HG03520 (cell line): ENCODE data around the gene NACC1.

Experiments
- ATAC-seq: cut with Tn5 transposase; IDR thresholded peaks from one replicate; pipeline ENCODE4 v1.9.1; 2021; ENCODE audit warnings: mild to moderate bottlenecking, moderate library complexity; ENCODE audit not compliant: unreplicated experiment

NACC1 gene

DNA sequence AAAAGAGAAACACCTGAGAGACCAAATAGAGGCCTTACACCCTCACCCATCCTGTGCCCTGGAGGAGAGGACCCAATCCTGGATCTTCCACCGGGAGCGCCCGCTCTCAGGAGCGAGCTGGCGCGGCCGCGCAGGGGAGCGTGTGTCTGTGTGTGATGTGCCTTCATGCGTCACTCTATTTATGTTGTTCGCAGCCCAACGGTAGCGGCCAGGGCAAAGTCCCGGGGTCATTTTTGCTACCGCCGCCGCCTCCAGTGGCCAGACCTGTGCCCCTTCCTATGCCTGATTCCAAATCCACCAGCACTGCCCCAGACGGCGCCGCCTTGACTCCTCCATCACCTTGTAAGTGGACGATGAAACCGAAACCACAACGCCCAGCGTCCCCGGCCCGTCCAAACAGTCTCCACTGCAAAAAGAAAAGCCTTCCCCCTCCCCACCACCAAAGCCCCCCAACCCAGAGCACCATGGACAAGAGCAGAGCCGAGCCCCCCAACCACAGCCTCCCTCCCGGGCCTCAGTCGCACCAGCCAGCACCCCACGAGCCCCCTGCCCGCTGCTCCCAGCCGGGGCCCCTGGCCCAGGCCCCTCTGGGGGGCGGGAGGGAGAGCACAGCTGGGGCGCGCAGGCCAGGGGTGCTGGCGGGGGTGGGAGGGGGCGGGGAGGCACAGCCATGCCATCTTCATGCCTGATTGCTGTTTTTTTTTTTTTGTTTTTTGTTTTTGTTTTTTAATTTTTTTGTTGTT is 30.1 kb upstream of the NACC1 start:
- no peak for ATAC-seq

DNA sequence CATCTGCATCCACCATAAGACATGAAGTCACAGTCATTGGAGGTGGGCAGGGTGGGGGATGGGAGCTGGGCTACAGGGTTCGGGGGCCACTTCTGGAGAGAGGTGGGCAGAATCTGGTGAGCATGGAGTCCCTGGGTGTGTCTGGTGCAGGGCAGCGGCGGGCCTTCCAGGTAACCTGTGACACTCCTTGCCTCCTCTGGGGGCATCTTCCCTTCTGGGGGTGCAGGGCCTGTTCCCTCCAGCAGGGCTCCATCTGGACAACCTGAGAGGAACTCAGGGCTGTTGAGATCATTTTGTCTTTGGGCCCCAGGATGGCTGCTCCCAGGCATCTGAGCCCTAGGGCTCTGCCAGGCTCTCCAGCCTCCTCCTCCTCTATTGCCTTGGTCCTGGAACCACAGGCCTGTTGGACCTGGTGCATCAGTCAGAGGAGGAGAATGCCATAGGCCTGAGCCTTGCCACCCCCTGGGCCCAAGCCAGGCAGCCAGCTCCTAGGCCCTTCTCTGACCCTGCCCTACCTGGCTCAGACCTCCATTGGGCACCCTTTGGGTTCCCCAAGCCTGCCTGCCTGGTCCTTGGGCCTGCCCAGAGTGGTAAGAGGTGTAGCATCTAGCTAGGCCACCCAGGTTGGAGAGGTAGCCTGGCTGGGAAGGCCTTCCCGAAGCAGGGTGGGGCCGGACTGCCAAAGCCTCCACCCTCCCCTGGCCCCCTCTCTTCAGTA is 28.8 kb upstream of the NACC1 start:
- ATAC-seq, result no peak

GRCh38 chr19:13089857-13090507 is 28.1 kb upstream of the NACC1 start:
- ATAC-seq, result no peak

GRCh38 chr19:13090511-13091231 is 27.4 kb upstream of the NACC1 start:
- ATAC-seq, result no peak

DNA sequence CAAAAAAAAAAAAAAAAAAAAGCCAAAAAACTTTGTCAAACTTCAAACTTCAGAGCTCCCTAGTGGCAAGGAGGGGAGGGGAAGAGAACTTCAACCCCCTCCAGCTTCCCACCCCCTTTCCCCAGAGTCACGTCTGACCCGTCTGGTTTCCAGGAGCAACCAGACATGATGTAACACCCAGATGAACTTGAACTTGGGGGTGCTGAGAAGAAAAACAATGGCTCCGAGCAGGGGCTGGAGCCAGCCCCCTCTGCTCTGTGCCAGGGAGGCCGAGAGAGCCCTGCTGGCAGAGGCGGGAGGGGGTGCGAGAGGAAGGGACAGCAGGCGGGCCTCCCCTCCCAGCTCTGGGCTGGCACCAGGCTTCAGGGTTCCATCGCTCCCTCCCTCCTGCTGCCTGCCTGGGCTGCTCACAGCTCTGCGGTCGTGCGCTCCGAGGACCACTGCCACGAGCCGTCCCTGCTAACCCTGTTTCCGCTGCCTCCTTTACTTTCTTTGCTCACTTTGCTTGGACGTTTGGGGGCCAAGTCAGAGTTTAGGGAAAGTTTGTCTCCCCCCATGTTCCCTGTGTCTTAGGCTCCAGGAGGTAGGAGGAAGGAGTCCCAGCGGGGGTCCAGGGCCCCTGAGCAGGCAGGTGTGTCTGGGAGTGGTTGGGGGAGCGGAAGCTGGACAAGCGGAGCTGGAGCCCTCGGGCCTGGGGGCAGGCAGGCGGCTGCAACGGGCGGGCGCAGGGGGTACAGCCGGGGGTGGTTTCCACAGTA is 26.5 kb upstream of the NACC1 start:
- ATAC-seq, result no peak

DNA sequence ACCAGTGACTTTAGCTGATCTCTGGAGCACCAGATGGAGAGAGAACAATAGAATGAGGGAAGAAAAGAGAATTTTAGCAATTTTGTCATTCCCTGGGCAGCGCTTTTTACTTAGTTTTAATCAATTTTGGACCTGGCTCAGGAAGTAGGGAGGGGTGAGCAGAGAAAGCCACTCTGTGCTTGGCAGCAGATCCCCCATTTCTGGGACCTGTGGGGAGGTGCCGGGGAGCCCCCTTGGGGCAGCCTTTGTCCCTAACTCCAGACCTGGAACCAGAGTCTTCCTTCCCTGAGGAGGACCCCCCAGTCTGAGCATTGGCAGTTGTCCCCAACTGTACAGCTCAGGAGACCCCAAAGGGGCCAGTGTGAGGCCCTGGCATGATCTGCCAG is 25.9 kb upstream of the NACC1 start:
- no peak for ATAC-seq

DNA sequence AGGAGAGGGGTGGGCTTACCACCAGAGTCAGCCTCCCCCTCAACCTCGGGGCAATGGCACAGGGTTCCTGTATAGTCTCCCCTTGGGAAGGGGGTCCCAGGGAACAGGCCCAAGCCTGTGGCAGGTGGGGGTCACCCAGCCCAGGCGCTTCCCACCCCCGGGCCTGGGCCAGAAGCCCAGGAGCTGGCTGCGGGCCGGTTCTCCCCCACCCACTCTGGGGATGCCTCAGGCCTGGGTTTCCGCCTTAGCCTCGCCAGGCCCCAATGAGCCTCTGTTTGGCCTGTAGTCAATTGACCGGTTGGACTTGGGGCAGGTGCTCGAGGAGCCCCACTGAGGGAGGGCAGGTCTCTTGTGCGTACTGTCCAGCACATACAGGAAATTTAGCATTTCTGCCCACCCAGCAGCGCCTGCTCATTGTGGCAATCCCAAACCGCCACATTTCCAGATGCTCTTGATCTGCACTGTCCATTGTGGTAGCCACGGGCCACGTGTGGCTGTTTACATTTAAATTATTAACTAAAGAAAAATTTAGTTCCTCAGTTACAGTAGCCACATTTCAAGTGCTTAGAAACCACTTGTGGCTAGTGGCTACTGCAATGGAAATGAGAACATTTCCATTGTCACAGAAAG is 25.3 kb upstream of the NACC1 start:
- no peak for ATAC-seq

GRCh38 chr19:13093407-13094105 is 24.5 kb upstream of the NACC1 start:
- ATAC-seq, result no peak

- ATAC-seq, result no peak
These were observed 24.0 kb upstream of the NACC1 start for GRCh38 chr19:13094106-13094504.

DNA sequence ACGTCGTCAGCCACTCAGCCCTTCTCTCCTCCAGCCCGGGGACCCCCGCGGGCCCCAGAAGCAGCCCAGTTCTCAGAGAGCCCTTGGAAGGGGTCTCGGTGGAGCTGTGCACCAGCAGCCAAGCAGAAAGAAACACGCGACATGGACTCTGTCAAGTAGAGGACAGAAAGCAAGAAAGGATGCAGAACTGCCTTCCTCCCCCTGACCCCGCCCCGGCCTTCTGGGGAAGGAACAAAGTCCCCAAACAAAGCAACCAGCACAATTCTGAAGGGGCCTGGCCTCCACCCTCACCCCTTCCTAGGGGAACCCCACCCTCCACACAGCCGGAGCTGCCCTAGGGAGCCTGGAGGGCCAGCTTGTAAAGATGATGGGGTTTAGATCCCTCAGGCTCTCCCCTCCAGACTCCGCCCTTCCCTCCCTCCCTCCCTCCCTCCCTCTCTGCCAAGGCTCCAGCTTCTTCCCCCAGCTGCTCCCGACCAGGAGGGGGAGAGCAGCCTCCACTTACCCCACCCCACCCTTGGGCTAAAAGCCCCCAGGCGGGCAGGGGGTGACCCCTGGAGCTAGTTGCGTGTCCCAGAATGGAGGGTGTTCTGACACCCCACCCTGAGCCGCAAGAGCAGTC is 23.2 kb upstream of the NACC1 start:
- ATAC-seq, result no peak

DNA sequence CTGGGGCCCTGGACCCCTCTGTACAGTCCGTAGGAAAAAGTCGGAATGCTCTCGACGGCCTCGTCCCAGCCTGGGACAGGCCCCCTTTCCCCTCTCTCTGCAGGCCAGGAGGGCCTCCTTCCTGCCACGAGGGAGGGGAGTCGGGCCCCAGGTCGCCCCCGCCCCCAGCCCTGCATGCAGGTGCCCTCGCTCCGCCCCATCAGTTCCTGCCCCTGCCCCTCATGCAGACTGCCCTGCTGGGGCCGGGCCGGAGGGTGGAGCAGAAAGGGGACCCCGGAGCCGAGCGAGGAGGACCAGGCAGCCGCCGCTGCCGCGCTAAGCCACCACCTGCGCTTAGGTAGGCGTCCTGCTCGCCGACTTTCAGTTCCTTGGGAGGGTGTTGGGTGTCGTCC is 22.7 kb upstream of the NACC1 start:
- no peak for ATAC-seq

- ATAC-seq, result no peak
These were observed 21.8 kb upstream of the NACC1 start for GRCh38 chr19:13095934-13096927.

- no peak for ATAC-seq
These were observed 21.0 kb upstream of the NACC1 start for GRCh38 chr19:13097033-13097462.

DNA sequence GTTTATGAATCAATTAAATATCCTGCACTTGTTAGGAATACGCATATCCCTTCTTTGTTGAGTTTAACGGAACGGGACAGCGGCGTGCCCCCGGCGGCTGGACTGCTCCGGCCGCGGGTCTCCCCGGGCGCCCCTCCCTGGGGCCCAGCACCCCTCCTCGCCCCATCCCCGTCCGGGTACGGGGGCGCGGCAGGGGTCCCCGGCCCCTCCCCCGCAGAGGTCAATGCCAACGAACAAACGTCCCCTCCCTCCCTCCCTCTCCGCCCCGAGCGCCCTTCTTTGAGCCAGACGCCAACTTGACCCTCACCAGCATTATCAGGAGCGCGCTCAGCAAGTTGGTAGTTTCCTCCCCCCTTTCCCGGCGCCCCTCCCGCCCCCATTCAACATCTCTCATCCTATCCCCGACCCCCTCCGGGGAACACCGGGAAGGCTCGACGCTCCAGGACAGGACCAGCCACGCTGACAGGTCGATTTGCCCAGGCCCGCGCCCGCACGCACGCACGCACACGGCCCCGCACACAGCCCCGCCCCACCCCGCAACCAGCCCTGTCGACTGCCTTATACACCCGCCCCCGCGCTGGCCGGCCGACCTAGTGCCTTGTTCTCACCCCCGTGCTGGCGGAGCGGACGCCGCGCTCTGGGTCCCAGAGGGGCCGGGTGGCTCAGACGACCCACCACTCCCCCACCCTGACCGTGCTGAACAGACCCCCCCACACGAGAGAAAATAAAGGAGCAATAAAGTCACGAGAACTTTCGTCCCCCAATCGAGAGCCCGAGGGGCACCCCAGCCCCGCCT is 20.4 kb upstream of the NACC1 start:
- no peak for ATAC-seq

- no peak for ATAC-seq
These were observed 19.6 kb upstream of the NACC1 start for GRCh38 chr19:13098277-13099072.
